Fibroblast of the aortic adventitia (primary cell): ENCODE data around the gene CABP7. TPM values are rescaled to one million over a fixed set of nuclear protein-coding genes. Genes with fewer than 3 reads are reported as not detected.

ENCODE experiments used
- DNase-seq: peaks from one replicate; pipeline ENCODE4 v3.0.0-alpha.2; 2010; ENCODE audit warnings: low read depth
- H3K4me3 ChIP-seq: 2 replicates; pipeline ENCODE4 v1.5.1; 2011; ENCODE audit warnings: low read depth, mild to moderate bottlenecking, control low read depth, low read length, moderate library complexity
- total RNA-seq: library from RNA; depleted of rRNA; stranded (reverse); fragments of >200 nt; gene quantifications from 2 replicates; pipeline ENCODE4 v1.2.3, GENCODE V29; 2012; ENCODE audit warnings: low replicate concordance
- TF ChIP-seq, protein P1 (sequence below): IDR thresholded peaks from 2 replicates; pipeline ENCODE4 v1.5.1; 2011; ENCODE audit warnings: mild to moderate bottlenecking, low read length, control low read depth, inconsistent platforms; ENCODE audit not compliant: insufficient read depth

The CABP7 gene
- total RNA-seq, 1 donor: not detected

GRCh38 chr22:29684244-29684643 is 35.6 kb upstream of the CABP7 start:
- no peak for DNase-seq
- no peak overlapping the region for H3K4me3 ChIP-seq
- TF ChIP-seq, protein P1, sequence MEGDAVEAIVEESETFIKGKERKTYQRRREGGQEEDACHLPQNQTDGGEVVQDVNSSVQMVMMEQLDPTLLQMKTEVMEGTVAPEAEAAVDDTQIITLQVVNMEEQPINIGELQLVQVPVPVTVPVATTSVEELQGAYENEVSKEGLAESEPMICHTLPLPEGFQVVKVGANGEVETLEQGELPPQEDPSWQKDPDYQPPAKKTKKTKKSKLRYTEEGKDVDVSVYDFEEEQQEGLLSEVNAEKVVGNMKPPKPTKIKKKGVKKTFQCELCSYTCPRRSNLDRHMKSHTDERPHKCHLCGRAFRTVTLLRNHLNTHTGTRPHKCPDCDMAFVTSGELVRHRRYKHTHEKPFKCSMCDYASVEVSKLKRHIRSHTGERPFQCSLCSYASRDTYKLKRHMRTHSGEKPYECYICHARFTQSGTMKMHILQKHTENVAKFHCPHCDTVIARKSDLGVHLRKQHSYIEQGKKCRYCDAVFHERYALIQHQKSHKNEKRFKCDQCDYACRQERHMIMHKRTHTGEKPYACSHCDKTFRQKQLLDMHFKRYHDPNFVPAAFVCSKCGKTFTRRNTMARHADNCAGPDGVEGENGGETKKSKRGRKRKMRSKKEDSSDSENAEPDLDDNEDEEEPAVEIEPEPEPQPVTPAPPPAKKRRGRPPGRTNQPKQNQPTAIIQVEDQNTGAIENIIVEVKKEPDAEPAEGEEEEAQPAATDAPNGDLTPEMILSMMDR: no peak

GRCh38 chr22:29689206-29689879 is 30.5 kb upstream of the CABP7 start:
- TF ChIP-seq, protein P1: no peak
- DNase-seq: no peak
- no peak overlapping the region for H3K4me3 ChIP-seq

DNA sequence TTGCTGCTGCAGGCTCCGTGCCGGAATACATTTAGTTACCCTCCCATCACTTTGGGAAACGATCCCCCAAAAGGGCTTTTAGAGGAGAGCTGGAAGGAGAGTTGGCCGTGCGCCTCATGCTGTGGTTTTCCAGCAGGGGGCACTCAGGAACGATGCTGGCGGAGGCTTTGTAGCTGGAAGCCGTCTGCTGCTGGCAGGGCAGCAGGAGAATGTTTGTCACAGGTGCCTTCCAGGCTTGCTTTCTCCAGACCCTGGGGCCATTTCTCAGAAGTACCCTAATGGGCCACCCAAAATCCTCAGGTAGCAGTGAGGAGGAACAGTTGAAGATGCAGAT is 30.0 kb upstream of the CABP7 start:
- TF ChIP-seq, protein P1: peak; percentile 83

DNA sequence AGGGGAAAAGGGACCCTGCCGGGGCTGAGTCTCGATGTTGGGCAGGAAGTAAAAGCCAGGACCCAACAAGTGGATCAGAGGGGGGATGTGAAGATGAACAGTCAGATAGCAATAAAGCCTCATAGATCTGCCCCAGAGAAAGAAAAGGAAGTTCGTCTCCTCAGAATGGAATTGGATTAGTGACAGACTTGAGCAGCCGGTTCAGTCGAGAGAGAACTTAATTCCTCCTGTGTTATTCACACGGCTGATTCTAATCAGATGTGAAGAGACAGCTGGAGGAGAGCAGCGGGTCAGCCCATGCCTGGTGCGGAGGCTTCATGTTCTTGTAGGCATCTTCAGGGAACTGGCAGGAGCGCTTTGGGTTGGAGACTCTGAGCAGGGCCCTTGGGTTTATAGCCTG is 29.3 kb upstream of the CABP7 start:
- TF ChIP-seq, protein P1: no peak
- no peak for DNase-seq
- H3K4me3 ChIP-seq: no peak overlapping the region

More for the DNA sequence above, 30.0 kb upstream of the CABP7 start:
- DNase-seq: peak; percentile 58
- H3K4me3 ChIP-seq: no peak overlapping the region

- TF ChIP-seq, protein P1: no peak
- no peak overlapping the region for H3K4me3 ChIP-seq
- no peak for DNase-seq
These were observed 28.0 kb upstream of the CABP7 start for GRCh38 chr22:29691636-29692326.

DNA sequence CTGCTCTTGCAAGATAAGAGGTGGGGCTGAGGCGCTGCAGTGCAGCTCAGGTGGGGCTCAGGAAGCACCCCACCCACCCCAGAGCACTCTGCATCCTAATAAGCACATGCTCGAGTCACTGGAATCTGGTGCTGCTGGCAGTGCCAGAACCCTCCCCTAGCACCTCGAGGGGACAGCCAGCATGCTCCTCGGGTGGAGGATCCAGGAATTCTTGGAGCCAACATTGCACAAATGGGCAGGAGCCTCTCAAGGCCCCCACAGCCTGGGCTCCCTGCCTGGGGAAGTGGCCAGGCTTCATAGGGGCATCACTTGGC is 27.5 kb upstream of the CABP7 start:
- no peak for DNase-seq
- TF ChIP-seq, protein P1: no peak

More for the DNA sequence above, 27.5 kb upstream of the CABP7 start:
- no peak overlapping the region for H3K4me3 ChIP-seq
